COLO668 (cell line): Measurements from ENCODE around the gene PTPRO.

ENCODE experiments used
- DNase-seq: peaks from one replicate; lab custom pipeline; 2025; ENCODE audit not compliant: unreplicated experiment; lab: John Stamatoyannopoulos, UW

Gene PTPRO

DNA sequence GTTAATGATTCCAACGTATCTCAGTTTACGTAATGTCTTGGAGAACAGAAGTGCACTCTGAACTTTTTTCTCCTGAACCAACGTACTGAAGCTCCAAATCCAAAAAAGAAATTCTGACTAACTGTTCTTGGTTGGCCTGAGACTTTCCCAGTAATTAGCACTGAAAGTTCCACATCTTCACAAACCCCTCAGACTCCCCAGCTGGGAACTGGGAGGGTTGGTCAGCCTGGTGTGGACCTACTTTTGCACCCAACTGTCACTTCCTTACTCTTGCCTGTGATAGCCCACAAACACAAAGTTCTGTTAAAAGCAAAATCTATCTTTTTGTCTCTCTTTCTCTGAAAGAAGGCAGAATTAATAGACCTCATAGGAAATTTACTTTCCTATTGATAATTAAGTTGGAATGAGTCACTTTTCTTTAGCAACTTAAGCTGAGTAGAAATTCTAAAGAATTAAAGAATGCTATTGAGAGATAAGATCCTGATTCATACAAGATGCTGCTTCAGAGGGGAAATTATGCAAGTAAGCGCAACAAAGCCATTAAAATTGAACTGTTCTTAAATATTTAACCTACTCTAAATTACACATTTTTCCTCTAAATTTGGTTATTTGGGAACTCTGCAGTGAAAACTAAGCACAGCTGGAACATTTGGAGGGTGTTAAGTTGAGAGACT lies 311.8 kb downstream of the PTPRO start:
- DNase-seq, result no peak

DNA sequence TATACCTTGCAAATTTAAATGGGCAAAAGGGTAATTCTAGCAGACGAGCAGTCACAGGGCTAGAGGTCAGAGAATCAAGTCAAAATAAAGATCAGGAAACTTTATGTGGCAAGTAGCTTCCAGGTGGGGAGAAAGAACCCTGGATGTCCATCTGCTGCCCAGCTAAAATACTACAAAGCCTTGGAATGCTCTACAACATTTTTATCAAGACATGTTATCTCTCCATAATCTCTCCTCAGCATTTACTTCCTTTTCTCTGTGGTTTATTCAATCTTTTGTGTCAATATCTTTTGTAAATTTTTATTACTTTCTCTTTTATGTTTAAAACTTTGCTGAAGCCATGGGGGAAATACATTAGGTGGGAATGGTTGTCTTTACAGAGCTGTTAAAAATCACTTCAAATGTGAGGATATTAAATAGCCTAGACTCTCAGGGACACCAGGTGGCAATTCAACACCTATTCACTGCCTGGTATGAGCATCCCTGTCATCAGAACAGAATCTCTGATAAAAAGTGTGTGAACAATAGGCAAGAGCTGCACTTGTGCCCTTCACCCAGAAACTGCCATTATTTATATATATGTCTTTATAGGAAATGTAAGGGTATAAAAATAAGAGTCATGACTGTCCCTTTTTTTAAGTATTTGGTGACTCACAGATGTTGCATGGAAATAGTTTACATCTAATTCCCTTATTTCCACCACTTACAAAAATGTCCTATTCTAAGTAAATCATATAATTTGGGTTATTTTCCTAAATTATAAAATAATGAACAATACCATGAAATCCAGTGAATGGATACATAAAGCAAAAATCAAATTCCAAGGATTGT lies 314.0 kb downstream of the PTPRO start:
- DNase-seq, result no peak

DNA sequence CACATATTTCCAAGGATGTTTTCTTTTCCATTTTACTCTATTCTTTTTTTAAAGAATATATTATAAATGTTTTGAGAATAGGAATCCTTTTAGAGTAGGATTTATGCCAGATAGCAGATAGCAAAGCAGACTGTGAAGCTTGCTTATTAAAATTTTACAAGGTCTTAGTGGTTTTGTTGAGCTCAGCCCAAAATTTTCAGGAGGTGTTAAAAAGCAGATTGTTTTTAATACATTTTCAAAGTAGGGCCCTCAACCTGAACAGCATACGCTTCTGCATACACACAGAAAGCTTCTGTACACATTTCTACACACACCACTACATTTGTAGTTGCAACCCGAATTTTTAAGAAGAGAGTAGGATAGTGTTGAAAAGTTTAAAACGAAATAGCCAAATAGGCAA lies 315.9 kb downstream of the PTPRO start:
- DNase-seq, result no peak

DNA sequence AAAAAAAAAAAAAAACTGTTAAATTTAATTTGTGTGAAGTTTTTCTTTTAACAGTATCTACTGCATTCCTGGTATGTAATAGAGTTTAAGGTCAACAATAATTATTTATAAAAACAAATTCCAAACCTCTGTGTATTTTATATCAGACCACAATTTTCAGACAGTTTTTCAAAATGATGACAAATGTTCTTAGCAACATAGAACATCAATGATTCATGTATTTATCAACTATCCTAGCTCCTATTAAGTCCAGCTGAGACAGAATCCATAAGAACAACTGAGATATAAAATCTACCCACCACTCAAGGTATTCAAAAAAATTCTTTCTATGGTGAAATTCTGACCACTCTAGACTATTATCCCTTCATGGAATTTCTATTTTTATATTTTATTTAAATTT lies 322.4 kb downstream of the PTPRO start:
- no peak for DNase-seq

DNA sequence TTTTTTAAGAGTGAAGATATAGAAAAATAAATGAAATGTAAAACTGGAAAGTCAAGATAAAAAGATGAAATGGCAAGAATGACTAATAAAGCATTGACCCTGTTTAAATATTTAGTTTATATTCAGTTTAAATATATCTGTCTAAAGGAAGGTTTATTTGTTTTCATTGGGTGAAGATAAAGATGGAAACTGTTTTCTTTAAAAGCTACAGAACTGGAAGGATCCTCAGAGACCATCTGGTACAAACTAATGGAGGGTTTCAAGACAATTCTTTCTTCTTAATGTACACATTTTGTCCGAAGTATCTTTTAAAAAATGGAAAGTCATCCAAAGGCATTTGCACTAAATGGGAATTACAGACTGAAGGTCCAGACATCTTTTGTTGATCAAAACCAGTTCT lies 324.3 kb downstream of the PTPRO start:
- DNase-seq, result no peak
